HG03571 (cell line): ENCODE data around the gene CCDC68.

Experiments used
- ATAC-seq: cut with Tn5 transposase; IDR thresholded peaks from one replicate; pipeline ENCODE4 v1.9.1; 2021; ENCODE audit not compliant: unreplicated experiment

The CCDC68 gene

GRCh38 chr18:54961868-54962267 lies 2.6 kb upstream of the CCDC68 start:
- ATAC-seq: no peak

GRCh38 chr18:54961016-54961423 lies 1.8 kb upstream of the CCDC68 start:
- no peak for ATAC-seq

DNA sequence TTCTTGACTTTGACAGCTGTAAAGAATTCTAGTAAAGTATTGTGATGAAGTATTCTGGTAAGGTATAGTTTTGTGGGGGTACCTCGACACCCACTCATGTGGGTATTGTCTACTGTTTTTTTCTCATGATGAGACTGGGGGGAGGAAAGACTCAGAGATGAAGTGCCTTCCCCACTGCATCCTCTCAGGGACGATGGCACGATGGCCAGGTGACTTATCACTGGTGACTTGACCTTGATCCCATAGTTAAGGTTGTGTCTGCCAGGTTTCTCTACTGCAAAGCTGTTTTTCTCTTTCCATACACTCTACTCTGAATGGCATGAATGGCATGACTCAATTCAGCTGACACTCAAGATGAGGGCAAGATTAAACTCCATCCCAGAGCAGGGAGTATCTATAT lies 936 bp upstream of the CCDC68 start:
- ATAC-seq: no peak

GRCh38 chr18:54957996-54958395 lies 1.3 kb downstream of the CCDC68 start:
- no peak for ATAC-seq

DNA sequence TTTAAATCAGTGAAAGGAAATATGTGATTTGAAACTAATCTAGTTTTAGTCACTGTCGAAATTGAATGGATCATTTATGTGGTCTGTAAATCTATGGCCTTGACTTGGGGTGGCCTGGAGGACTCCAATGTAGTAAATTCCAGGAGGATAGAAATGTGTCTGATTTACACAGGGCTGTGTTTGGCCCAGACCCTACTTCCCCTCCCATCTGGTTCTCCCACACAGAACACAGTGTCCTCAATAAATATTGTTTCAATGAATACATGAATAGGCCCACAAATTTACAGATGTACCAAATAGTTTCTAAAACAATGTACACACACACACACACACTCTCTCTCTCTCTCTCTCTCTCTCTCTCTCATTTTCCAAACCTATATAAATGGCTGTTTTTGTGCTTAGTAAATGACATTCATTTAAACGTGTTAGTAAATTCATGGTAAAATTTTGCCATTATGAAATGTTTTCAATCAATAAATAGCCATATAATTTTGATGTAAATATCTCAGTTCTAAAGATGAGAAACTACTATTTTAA lies 1.9 kb downstream of the CCDC68 start:
- ATAC-seq: no peak

DNA sequence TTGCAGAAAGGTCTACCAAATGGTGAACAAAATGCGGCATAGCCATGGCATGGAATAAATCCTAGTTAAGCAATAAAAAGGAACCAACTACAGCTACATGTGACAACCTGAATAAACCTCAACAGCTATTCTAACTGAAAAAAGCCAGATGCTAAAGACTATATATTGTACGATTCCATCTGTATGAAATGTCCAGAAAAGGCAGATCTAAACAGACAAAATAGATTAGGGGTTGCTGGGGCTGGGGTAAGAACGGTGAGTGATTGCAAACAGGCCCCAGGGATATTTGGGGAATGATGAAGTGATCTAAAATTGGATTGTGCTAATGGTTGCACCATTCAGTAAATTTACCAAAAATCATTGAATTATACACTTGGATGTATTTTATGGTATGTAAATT lies 2.8 kb downstream of the CCDC68 start:
- ATAC-seq: no peak

- ATAC-seq: no peak
Measured at GRCh38 chr18:54952026-54952425, 7.2 kb downstream of the CCDC68 start.

DNA sequence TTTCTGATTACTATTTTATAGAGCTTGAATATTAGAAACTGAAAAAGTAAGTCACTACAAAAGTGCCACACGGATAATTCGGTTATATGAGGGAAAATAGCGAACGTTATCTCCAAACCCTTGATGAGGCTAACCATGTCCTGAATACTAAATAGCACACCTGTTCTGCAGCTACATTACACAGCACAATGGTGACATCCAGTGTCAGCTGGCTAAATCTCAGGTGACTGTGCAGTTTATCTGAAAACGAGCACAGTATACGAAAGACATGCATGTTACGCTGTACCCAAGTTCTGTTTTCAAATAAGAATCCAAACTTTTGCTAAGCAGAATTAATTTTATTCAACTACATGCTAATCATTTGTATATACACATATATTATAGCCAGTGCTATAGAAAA lies 9.0 kb downstream of the CCDC68 start:
- no peak for ATAC-seq

- ATAC-seq: no peak
Measured at GRCh38 chr18:54949588-54949987, 9.7 kb downstream of the CCDC68 start.

DNA sequence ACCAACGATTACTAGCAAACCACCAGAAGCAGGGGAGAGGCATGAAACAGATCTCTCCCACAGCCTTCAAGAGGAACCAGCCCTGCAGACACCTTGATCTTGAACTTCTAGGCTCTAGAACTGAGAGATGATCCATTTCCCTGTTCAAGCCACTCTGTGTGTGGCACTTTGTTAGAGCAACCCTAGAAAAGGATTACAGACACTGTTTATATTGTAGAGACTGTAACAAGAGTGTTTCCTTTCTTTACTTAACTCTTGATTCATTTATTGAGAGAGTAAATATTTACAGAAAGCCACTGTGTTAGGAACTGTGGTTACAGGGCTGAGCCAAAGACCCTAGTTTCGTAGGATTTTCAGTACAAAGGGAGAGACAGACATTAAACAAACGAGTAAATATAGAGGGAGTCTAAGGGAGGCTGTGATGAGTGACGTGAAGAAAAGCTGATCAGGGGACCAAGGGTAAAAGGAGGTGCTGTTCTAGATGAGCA lies 10.9 kb downstream of the CCDC68 start:
- no peak for ATAC-seq

- no peak for ATAC-seq
Measured at GRCh38 chr18:54947091-54947490, 12.2 kb downstream of the CCDC68 start.

DNA sequence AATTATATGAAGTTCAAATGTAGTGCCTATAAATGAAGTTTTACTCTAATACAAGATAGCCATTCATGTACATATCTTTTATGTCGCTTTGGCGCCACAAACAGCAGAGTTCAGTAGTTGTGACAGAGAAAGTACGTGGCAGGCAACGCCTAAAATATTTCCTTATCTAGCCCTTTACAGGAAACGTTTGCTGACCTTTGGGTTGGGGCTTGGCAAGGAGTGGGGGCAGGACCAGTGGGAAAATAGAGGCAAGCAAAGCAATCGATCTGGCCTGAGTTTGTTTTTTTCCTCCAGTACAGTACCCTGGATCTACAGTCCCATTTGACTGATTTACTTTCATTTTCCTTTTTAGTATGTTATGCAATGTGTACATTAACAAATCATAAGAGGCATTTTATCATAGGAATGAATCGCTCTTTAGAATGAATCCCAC lies 13.1 kb downstream of the CCDC68 start:
- ATAC-seq: peak; percentile 71

DNA sequence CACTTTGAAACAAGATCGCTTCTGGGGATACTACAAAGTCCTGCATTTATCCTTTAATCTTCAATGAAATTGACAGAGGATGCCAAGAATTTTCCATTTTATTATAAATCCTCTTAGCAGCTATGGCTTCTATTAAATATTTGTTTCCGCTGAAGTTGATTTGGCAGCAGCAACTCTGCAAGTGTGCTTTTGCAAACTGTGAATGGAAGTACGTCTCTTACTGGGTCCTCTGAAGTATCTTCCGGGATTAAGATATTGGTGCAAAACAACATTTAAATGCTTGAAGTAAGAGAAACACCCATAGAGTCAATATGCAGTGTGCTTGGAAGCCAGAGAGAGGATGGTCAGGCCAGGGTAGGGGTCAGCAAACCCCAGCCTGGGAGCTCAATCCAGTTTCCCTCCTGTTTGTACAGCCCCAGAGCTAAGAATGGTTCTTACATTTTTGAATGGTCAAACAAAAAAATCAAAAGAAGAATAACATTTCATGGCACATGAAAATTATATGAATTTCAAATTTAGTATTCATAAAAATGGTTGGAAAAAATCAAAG lies 13.6 kb downstream of the CCDC68 start:
- ATAC-seq: no peak

DNA sequence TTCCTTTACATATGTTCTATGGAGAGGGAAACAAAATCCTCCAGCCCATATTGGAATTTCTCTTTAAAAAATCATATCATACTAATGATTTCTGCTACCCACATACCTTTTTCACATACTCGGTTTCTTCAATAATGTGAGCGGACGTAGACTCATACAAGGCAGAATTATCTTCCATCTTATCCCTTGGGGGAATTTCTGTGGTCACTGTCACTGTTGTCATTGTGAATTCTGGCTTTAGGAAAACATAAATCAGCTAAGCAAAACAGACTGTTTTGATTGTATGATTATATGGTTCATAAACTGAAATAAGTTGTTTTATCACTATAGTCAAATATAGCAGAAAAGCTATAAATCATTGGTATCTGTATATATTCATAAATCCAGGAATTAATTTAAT lies 16.7 kb downstream of the CCDC68 start:
- no peak for ATAC-seq

DNA sequence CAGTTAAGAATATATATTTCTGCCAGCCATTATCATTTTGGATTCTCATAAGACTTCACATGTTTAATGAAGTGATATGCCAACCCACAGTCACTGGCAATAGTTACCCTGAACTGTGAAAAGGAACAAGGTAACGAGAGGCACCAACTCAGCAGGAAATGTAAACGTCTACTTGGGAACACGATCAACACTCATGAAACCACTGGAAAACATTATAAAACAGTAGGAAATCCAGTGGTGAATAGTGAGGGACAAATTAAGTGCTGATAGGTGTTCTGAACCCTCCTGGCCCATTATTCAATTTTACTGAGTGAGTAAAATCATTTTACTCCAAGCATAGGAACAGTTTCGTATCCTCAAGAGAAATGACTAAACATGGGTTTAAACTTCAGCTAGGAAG lies 17.1 kb downstream of the CCDC68 start:
- ATAC-seq: no peak

DNA sequence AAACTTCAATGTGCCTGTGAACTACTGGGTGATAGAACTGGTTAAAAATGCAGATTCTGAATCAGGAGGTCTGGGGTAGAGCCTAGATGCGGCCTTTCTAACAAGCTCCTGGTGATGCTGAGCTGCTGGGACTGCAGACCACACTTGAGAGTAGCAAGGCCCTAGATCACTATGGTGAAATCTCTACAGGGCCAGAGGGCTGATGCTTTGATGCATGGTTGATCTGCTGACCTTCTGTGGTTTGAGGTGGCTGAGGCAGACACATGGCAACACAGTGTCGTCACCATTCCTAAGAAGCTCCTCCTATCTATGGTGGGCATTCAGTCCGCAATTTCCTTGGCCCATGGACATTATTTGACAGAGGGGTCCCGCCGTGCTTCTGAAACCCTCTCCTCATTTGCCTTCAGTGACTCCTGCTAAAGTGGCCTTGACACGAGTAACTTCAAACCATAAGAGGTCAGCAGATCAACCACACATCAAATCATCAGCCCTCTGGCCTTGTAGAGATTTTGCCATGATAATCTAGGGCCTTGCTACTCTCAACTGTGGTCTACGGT lies 19.8 kb downstream of the CCDC68 start:
- ATAC-seq: no peak

DNA sequence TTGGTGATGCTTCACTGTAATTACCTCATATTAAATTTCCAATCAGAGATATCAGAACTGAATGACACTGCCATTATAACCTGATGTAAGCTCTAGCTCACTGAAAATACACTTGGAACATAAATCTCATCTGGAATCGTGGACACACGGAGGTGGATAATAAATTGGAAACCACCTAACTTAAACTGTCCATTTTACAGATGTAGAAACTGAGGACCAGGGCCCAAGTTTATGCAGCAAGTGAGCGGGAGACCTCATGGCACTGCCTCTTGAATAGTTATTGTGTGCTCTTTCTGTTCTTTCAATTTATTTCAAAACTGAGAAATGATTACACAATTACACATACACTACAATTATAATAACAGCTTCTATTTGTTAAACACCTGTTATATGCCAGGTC lies 20.8 kb downstream of the CCDC68 start:
- ATAC-seq: no peak

DNA sequence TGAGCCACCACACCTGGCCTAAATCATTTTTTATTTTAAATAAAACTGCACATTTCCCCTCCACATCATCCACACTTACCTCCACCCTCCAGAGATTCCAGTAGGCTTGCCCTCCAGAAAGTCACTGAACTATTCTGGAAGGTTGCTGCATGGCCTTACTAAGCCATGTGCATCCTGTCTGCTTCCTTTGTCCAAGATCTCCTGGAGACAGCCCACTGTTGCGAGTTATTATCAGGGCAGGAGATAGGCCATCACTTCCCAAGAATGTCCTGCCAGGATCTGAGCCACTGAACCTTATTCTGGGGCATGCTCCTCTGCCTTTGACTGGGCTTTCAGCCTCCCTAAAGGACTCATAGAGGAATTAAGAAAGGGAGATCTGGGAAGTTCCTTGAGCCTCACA lies 26.8 kb downstream of the CCDC68 start:
- ATAC-seq: no peak

GRCh38 chr18:54931152-54931551 lies 28.1 kb downstream of the CCDC68 start:
- ATAC-seq: no peak

GRCh38 chr18:54928236-54928635 lies 31.0 kb downstream of the CCDC68 start:
- no peak for ATAC-seq

GRCh38 chr18:54926593-54927325 lies 32.5 kb downstream of the CCDC68 start:
- no peak for ATAC-seq

DNA sequence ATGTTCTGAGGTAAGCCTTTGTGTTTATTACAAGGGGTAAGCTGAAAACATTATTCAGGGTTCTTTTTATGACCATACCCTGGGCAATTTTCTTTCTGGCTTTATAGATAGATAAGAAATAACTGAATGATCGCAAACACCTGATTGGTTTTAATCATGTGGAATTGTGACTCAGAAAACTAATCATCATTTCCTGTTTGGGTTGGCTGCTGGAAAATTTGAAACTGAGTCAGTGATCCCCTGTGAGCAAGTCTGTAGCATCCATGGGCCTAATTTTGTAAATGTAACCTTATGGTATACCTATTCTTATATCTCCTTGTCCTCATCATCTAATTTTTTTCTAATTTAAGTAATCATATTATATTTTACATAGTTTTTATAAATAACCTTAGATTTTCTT lies 34.3 kb downstream of the CCDC68 start:
- ATAC-seq: no peak
